BLaER1 (cell line): Measurements from ENCODE around the gene FYB2.

Experiments used
- H3K27ac ChIP-seq: shearing (Covaris generic); formaldehyde crosslinking; 2 replicates; pipeline ENCODE4 v1.8.1; 2022
- H3K27me3 ChIP-seq: shearing (Covaris generic); formaldehyde crosslinking; 2 replicates; pipeline ENCODE4 v1.8.1; 2022
- H3K36me3 ChIP-seq: shearing (Covaris generic); formaldehyde crosslinking; 2 replicates; pipeline ENCODE4 v1.8.1; 2022
- H3K4me1 ChIP-seq: shearing (Covaris generic); formaldehyde crosslinking; 2 replicates; pipeline ENCODE4 v1.8.1; 2022
- H3K4me2 ChIP-seq: shearing (Covaris generic); formaldehyde crosslinking; 2 replicates; pipeline ENCODE4 v1.8.1; 2022
- H3K4me3 ChIP-seq: shearing (Covaris generic); formaldehyde crosslinking; 2 replicates; pipeline ENCODE4 v1.8.1; 2022
- H3K9ac ChIP-seq: shearing (Covaris generic); formaldehyde crosslinking; 2 replicates; pipeline ENCODE4 v1.8.1; 2022
- H3K9me3 ChIP-seq: shearing (Covaris generic); formaldehyde crosslinking; 2 replicates; pipeline ENCODE4 v1.8.1; 2022
- H4K20me1 ChIP-seq: shearing (Covaris generic); formaldehyde crosslinking; 2 replicates; pipeline ENCODE4 v1.8.1; 2022
- Cebpa-rat ChIP-seq: shearing (Covaris generic); IDR thresholded peaks from 2 replicates; pipeline ENCODE4 v1.8.1; 2022

Gene FYB2

GRCh38 chr1:56703747-56704146 lies 115.5 kb downstream of the FYB2 start:
- no peaks in the 10 kb centered on the region for H4K20me1 ChIP-seq
- no peak overlapping the region for H3K9ac ChIP-seq
- H3K4me2 ChIP-seq = no peak overlapping the region
- no peak overlapping the region for H3K27ac ChIP-seq
- H3K9me3 ChIP-seq = peaks cover 14% of the 10 kb centered on the region
- no peak for TF ChIP-seq Cebpa-rat
- H3K4me1 ChIP-seq = no peaks in the 10 kb centered on the region
- no peaks in the 10 kb centered on the region for H3K27me3 ChIP-seq
- H3K36me3 ChIP-seq = peaks cover 9% of the 10 kb centered on the region; the same call in 1 of the 2 replicates
- H3K4me3 ChIP-seq = no peak overlapping the region

DNA sequence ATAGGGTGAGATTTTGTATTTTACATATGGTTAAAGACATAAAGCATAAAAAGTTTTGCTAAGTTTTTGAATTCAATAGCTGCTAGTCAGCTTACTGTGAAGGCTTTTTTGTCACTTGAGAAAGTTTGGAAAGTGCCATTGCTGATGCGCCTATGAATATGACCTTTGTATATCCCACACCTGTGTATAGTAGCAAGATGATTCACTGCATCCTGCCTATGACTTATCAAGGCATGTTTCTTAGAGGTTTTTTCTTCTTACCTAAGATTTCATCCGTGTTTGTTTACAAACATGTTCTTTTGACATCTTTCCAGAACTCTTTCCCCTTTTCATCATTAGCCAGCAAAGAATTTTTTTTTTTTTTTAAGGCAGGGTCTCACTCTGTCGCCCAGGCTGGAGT lies 122.5 kb downstream of the FYB2 start:
- 0 out of 2 replicates have a peak, but pooled peaks cover 6% of the 10 kb centered on the region for H3K36me3 ChIP-seq
- no peaks in the 10 kb centered on the region for H3K27me3 ChIP-seq
- no peak overlapping the region for H3K4me3 ChIP-seq
- no peak overlapping the region for H3K4me2 ChIP-seq
- TF ChIP-seq Cebpa-rat = no peak
- no peaks in the 10 kb centered on the region for H4K20me1 ChIP-seq
- H3K4me1 ChIP-seq = no peaks in the 10 kb centered on the region
- H3K27ac ChIP-seq = no peak overlapping the region
- H3K9me3 ChIP-seq = peaks cover 10% of the 10 kb centered on the region
- H3K9ac ChIP-seq = no peak overlapping the region

- H3K4me3 ChIP-seq = no peak overlapping the region
- no peaks in the 10 kb centered on the region for H3K27me3 ChIP-seq
- H3K9me3 ChIP-seq = no peaks in the 10 kb centered on the region
- H3K4me1 ChIP-seq = no peaks in the 10 kb centered on the region
- H3K36me3 ChIP-seq = no peaks in the 10 kb centered on the region
- no peak overlapping the region for H3K27ac ChIP-seq
- no peak overlapping the region for H3K9ac ChIP-seq
- H3K4me2 ChIP-seq = no peak overlapping the region
- no peaks in the 10 kb centered on the region for H4K20me1 ChIP-seq
- no peak for TF ChIP-seq Cebpa-rat
Measured at GRCh38 chr1:56688522-56689026, 130.6 kb downstream of the FYB2 start.

DNA sequence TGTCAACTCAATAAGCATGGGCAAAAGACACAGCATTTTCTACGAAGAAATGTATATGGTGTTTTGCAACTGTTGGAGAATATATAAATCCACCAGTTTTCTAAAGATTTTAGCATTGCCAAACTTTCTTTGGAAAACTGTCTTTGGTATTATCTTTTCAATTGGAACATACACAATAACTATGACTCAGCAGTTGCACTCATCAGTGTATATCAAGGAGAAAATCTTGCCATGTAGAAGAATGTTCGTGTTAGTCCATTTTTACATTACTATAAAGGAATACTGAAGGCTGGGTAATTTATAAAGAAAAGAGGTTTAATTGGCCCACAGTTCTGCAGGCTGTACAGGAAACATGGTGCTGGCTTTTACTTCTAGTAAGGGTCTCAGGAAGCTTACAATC lies 133.0 kb downstream of the FYB2 start:
- no peak overlapping the region for H3K4me3 ChIP-seq
- no peak overlapping the region for H3K27ac ChIP-seq
- H3K9ac ChIP-seq = no peak overlapping the region
- no peaks in the 10 kb centered on the region for H3K9me3 ChIP-seq
- no peaks in the 10 kb centered on the region for H3K27me3 ChIP-seq
- no peak overlapping the region for H3K4me2 ChIP-seq
- no peaks in the 10 kb centered on the region for H3K4me1 ChIP-seq
- no peak for TF ChIP-seq Cebpa-rat
- no peaks in the 10 kb centered on the region for H4K20me1 ChIP-seq
- H3K36me3 ChIP-seq = no peaks in the 10 kb centered on the region

GRCh38 chr1:56683569-56683968 lies 135.6 kb downstream of the FYB2 start:
- H3K27me3 ChIP-seq = no peaks in the 10 kb centered on the region
- TF ChIP-seq Cebpa-rat = no peak
- no peak overlapping the region for H3K4me2 ChIP-seq
- H4K20me1 ChIP-seq = no peaks in the 10 kb centered on the region
- H3K9me3 ChIP-seq = no peaks in the 10 kb centered on the region
- H3K4me1 ChIP-seq = no peaks in the 10 kb centered on the region
- H3K4me3 ChIP-seq = no peak overlapping the region
- no peaks in the 10 kb centered on the region for H3K36me3 ChIP-seq
- H3K27ac ChIP-seq = no peak overlapping the region
- H3K9ac ChIP-seq = no peak overlapping the region

DNA sequence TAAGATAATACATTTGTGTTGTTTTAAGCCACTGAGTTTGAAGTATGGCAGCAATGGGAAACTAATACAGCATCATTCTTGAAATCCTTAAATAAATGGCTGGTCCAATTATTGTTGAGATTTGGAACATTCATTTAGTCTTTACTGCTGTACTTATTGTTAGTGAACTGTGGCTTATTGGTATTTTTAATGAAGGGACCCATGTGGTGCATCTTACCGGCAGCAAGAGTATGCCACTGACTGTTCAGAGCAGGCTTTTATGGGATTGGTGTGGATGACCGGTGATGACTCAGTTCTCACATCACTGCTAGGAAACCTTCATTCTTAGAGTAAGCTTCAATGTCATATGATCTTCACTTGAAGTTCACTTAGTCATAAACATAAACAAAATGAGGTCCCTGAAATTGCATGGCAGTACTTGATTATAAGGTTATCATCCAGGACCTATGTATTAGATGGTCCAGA lies 142.6 kb downstream of the FYB2 start:
- Histone ChIP-seq H3K9ac (no peak overlapping the region), H3K4me3 (no peak overlapping the region), H3K4me1 (no peaks in the 10 kb centered on the region), H3K27me3 (no peaks in the 10 kb centered on the region), H3K27ac (no peak overlapping the region), H3K4me2 (no peak overlapping the region), H3K9me3 (no peaks in the 10 kb centered on the region), H3K36me3 (no peaks in the 10 kb centered on the region), H4K20me1 (no peaks in the 10 kb centered on the region)
- TF ChIP-seq Cebpa-rat = no peak

DNA sequence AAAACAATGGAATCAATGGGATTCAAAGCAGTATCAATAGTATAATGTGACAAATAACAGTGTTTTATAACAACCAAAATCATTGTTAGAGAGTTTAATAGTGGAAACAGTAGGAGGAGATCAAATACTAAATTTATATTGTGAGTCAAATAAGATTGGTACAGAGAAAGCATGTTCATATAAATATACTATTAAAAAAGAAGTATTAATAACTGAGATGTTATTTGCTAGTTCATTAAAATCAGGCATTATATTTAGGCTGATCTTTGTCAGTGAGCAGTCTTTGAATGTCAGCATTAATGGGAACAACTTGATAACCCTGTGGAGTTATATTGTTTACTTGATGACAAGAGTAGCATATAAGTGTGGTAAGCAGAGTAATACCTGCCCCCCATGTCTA lies 143.4 kb downstream of the FYB2 start:
- no peaks in the 10 kb centered on the region for H3K9me3 ChIP-seq
- H3K9ac ChIP-seq = no peak overlapping the region
- no peak overlapping the region for H3K4me2 ChIP-seq
- H4K20me1 ChIP-seq = no peaks in the 10 kb centered on the region
- no peak for TF ChIP-seq Cebpa-rat
- H3K36me3 ChIP-seq = no peaks in the 10 kb centered on the region
- H3K4me3 ChIP-seq = no peak overlapping the region
- H3K27me3 ChIP-seq = no peaks in the 10 kb centered on the region
- no peak overlapping the region for H3K27ac ChIP-seq
- H3K4me1 ChIP-seq = no peaks in the 10 kb centered on the region

DNA sequence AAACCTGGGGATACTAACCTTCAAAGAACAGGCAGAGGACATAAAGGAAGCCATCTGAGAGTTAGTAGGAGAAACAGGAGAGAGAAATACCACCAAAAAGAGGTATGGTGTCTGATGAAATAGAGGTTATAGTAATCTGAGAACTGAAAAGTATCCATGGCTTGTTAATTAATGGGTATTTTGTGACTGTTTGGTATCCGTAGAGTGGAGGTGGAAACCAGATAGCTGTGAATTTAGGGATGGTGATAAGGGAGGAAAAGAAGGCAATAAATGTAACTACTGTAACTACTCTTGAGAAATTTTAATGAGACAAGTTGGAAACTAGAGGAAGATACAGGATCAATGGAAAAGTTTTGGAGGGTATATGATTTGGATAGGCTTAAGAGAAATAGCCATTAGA lies 146.6 kb downstream of the FYB2 start:
- Histone ChIP-seq H3K4me3 (no peak overlapping the region), H3K4me2 (no peak overlapping the region), H4K20me1 (no peaks in the 10 kb centered on the region), H3K36me3 (no peaks in the 10 kb centered on the region), H3K27me3 (no peaks in the 10 kb centered on the region), H3K9ac (no peak overlapping the region), H3K27ac (no peak overlapping the region), H3K4me1 (no peaks in the 10 kb centered on the region), H3K9me3 (no peaks in the 10 kb centered on the region)
- no peak for TF ChIP-seq Cebpa-rat

DNA sequence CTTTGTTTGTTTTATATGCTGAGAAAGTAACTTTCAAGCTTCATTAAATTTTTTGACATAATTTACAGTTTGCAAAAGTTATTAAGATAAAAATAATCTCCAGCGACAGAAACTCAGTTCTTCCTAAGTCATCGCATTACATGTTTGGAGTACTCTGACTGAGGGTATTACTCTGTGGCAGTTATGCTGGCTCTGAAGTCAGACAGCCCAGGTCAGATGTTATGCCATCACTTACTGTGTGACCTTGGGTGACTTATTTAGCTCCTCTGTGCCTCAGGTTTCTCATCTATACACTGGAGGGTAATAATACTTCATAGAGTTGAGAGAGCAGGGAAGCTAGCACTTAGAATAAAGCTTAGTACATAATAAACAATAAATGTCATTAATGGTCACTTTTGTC lies 147.7 kb downstream of the FYB2 start:
- H3K4me1 ChIP-seq = no peaks in the 10 kb centered on the region
- no peak overlapping the region for H3K9ac ChIP-seq
- no peak overlapping the region for H3K27ac ChIP-seq
- no peak overlapping the region for H3K4me2 ChIP-seq
- TF ChIP-seq Cebpa-rat = no peak
- H3K4me3 ChIP-seq = no peak overlapping the region
- H4K20me1 ChIP-seq = no peaks in the 10 kb centered on the region
- no peaks in the 10 kb centered on the region for H3K27me3 ChIP-seq
- no peaks in the 10 kb centered on the region for H3K36me3 ChIP-seq
- H3K9me3 ChIP-seq = no peaks in the 10 kb centered on the region

DNA sequence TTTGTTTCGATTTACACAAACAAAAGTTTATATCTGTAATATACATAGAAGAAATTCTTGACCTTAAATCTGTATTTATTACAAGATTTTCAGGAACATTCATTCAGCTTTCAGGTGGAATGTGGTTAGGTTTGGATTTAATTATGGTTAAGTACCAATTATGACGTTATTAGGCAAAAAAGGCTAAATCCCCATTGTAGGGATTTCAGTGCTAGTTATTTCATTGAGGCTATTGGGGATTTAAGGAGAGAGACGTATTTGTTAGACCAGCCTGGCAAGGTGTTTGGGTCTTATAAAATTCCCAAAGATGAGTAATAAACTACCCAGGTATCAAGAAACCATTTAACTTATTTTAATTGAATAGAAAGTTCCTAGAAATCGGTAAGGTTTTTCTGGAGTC lies 148.1 kb downstream of the FYB2 start:
- Histone ChIP-seq H3K27ac (no peak overlapping the region), H3K9me3 (no peaks in the 10 kb centered on the region), H4K20me1 (no peaks in the 10 kb centered on the region), H3K36me3 (no peaks in the 10 kb centered on the region), H3K4me1 (no peaks in the 10 kb centered on the region), H3K4me3 (no peak overlapping the region), H3K4me2 (no peak overlapping the region), H3K27me3 (no peaks in the 10 kb centered on the region), H3K9ac (no peak overlapping the region)
- no peak for TF ChIP-seq Cebpa-rat

- no peak overlapping the region for H3K4me3 ChIP-seq
- no peak overlapping the region for H3K4me2 ChIP-seq
- no peaks in the 10 kb centered on the region for H3K9me3 ChIP-seq
- no peak for TF ChIP-seq Cebpa-rat
- no peaks in the 10 kb centered on the region for H3K4me1 ChIP-seq
- no peaks in the 10 kb centered on the region for H4K20me1 ChIP-seq
- no peak overlapping the region for H3K27ac ChIP-seq
- H3K36me3 ChIP-seq = no peaks in the 10 kb centered on the region
- no peak overlapping the region for H3K9ac ChIP-seq
- H3K27me3 ChIP-seq = no peaks in the 10 kb centered on the region
Measured at GRCh38 chr1:56670350-56670749, 148.9 kb downstream of the FYB2 start.
